Measurements from ENCODE around the gene GRPEL2. TPM values are rescaled to one million over a fixed set of nuclear protein-coding genes. Genes with fewer than 3 reads are reported as not detected.
A peak's percentile ranks its signal among the peaks of the same experiment; 100 is the strongest.
"Not testable (repeated sequence)": the region's sequence is repeated elsewhere in the genome, so short reads cannot be mapped to it uniquely, and the experiment has no call there.

Gene GRPEL2
- total and polyA plus RNA-seq, 2 experiments from 2014 or later: 7.6 to 19.6 TPM

DNA sequence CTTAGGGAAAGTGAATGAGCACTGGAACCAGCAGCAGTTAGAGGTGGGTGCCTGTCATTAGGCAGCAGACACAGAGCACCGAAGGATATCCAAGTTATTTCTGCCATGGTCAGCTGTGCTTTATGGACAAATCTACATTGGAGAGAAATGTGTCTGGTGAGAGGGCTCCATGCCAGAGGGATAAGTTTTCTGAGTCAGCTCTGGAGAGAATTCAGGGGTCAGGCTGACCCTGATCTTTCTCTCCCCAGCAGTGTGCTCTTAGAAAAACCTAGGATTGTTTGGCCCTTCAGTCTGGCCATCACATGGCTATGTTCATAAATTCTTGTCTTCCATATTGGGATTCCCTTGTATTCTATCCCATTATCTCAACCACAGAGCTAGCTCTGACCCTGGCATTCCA is 42.7 kb downstream of the GRPEL2 start:
- H3K27me3 ChIP-seq: no peaks in the 10 kb centered on the region

DNA sequence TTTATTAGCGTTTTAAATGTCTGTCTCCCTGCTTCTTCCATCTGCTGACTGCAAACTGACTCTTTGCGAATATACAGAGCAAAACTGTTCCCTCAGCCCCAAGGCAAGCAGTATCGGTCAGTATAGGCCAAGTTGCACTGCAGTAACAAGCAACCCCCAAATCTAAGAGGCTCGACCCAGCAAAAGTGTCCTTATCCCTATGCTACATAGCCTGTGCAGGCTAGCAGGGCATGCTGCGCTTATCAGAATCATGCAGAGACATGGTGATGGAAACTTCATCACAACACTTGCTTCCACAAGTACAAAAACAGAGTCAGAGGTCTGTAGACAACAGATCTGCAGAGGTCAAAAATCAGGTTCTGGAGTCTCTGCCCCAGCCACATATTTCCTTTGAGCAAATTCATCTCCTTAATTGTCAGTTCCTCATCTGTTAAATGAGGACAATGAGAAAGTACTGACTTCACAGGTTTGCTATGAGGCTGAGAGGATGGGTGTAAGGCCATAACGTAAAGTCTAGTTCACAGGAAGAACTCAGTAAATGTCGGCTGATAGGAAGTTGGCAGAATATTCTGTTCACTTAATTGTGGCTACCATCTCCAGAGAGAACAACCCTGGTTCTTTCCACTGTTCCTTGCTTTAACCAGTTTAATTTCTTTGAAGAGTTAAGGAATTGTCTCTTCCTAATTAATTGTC is 43.3 kb downstream of the GRPEL2 start:
- H3K4me2 ChIP-seq: no peak overlapping the region
- 64% methylated on average over 7 of the region's 7 CpGs for WGBS (ENCODE audit: low lambda C conversion rate, missing lambda C conversion rate)

More for the DNA sequence above, 42.7 kb downstream of the GRPEL2 start:
- Histone ChIP-seq H3K27ac (peak overlapping the region; percentile 67), H3K4me2 (no peak overlapping the region), H3K36me3 (replicated peaks; ENCODE audit: insufficient read depth, low read depth) (no peaks in the 10 kb centered on the region), H3K4me3 (no peak overlapping the region), H3K79me2 (no peaks in the 10 kb centered on the region), H2AFZ (no peak overlapping the region), H3K4me1 (ENCODE audit: insufficient read depth) (peaks cover 20% of the 10 kb centered on the region), H3K9me2 (replicated peaks; ENCODE audit: insufficient read depth) (no peaks in the 10 kb centered on the region), H4K20me1 (ENCODE audit: insufficient read depth, poor library complexity, severe bottlenecking) (no peaks in the 10 kb centered on the region), H3K9me3 (ENCODE audit: low read depth) (no peaks in the 10 kb centered on the region)
- TF ChIP-seq EZH2 (IDR thresholded peaks at IDR 0.05; ENCODE audit: borderline replicate concordance) (no peak), CTCF (IDR thresholded peaks at IDR 0.05; ENCODE audit: poor library complexity) (no peak), EZH2phosphoT487 (IDR thresholded peaks at IDR 0.05; ENCODE audit: low read depth, severe bottlenecking, unreplicated experiment) (no peak)
- no peak for DNase-seq (ENCODE audit: low spot score)
- WGBS (ENCODE audit: low lambda C conversion rate, missing lambda C conversion rate): 75% methylated on average over 1 of the region's 1 CpG

GRCh38 chr5:149389552-149390495 is 44.5 kb downstream of the GRPEL2 start:
- no peak overlapping the region for H3K4me3 ChIP-seq
- H3K27me3 ChIP-seq: no peaks in the 10 kb centered on the region
- H3K36me3 ChIP-seq (replicated peaks; ENCODE audit: insufficient read depth, low read depth): no peaks in the 10 kb centered on the region
- 59% methylated on average over 11 of the region's 11 CpGs for WGBS (ENCODE audit: low lambda C conversion rate, missing lambda C conversion rate)
- no peaks in the 10 kb centered on the region for H3K9me2 ChIP-seq (replicated peaks; ENCODE audit: insufficient read depth)
- DNase-seq (ENCODE audit: low spot score): no peak
- H3K27ac ChIP-seq: peak overlapping the region; percentile 67
- no peak for TF ChIP-seq CTCF (IDR thresholded peaks at IDR 0.05; ENCODE audit: poor library complexity)
- H3K4me1 ChIP-seq (ENCODE audit: insufficient read depth): peaks cover 20% of the 10 kb centered on the region
- no peaks in the 10 kb centered on the region for H4K20me1 ChIP-seq (ENCODE audit: insufficient read depth, poor library complexity, severe bottlenecking)
- H3K79me2 ChIP-seq: no peaks in the 10 kb centered on the region
- H3K4me2 ChIP-seq: no peak overlapping the region
- no peaks in the 10 kb centered on the region for H3K9me3 ChIP-seq (ENCODE audit: low read depth)
- H2AFZ ChIP-seq: no peak overlapping the region

More for the DNA sequence above, 43.3 kb downstream of the GRPEL2 start:
- H3K79me2 ChIP-seq: no peaks in the 10 kb centered on the region
- H3K27ac ChIP-seq: peak overlapping the region; percentile 67
- TF ChIP-seq EZH2 (IDR thresholded peaks at IDR 0.05; ENCODE audit: borderline replicate concordance): no peak
- TF ChIP-seq EZH2phosphoT487 (IDR thresholded peaks at IDR 0.05; ENCODE audit: low read depth, severe bottlenecking, unreplicated experiment): no peak
- TF ChIP-seq CTCF (IDR thresholded peaks at IDR 0.05; ENCODE audit: poor library complexity): no peak
- no peaks in the 10 kb centered on the region for H4K20me1 ChIP-seq (ENCODE audit: insufficient read depth, poor library complexity, severe bottlenecking)
- H3K9me3 ChIP-seq (ENCODE audit: low read depth): no peaks in the 10 kb centered on the region
- H3K36me3 ChIP-seq (replicated peaks; ENCODE audit: insufficient read depth, low read depth): no peaks in the 10 kb centered on the region
- no peak overlapping the region for H3K4me3 ChIP-seq
- no peaks in the 10 kb centered on the region for H3K9me2 ChIP-seq (replicated peaks; ENCODE audit: insufficient read depth)
- H3K4me1 ChIP-seq (ENCODE audit: insufficient read depth): peaks cover 20% of the 10 kb centered on the region
- no peak for DNase-seq (ENCODE audit: low spot score)
- H3K27me3 ChIP-seq: no peaks in the 10 kb centered on the region
- no peak overlapping the region for H2AFZ ChIP-seq

GRCh38 chr5:149391076-149391475 is 45.8 kb downstream of the GRPEL2 start:
- WGBS (ENCODE audit: low lambda C conversion rate, missing lambda C conversion rate): 88% methylated on average over 6 of the region's 6 CpGs
- H3K27me3 ChIP-seq; H3K4me3 ChIP-seq; H3K9me3 ChIP-seq (ENCODE audit: low read depth); H2AFZ ChIP-seq; DNase-seq (ENCODE audit: low spot score); H3K36me3 ChIP-seq (replicated peaks; ENCODE audit: insufficient read depth, low read depth); H3K79me2 ChIP-seq; H3K4me2 ChIP-seq; H4K20me1 ChIP-seq (ENCODE audit: insufficient read depth, poor library complexity, severe bottlenecking); H3K27ac ChIP-seq; H3K9me2 ChIP-seq (replicated peaks; ENCODE audit: insufficient read depth): not testable (repeated sequence)
- H3K4me1 ChIP-seq (ENCODE audit: insufficient read depth): peaks cover 11% of the 10 kb centered on the region

All from hepatocyte (in vitro differentiated cells).